Stomach (tissue), 9 donors: ENCODE measurements around the gene CDHR4. TPM values are rescaled to one million over a fixed set of nuclear protein-coding genes. Genes with fewer than 3 reads are reported as not detected.

Experiments
- DNase-seq, 2 donors: peaks; one replicate each; pipeline versions ENCODE4 v3.0.0 to v3.0.0-alpha.2; 2013 to 2019
- H3K27ac ChIP-seq, 5 donors: fragments of 200-600 bp in 4 of 5; sonication (generic) in 4 of 5; one replicate each; pipeline ENCODE4 v1.5.1; 2013 to 2019; ENCODE audit warnings: mild to moderate bottlenecking in 1 of 5, moderate library complexity in 1 of 5
- H3K27me3 ChIP-seq, 3 donors: fragments of 200-600 bp; sonication (generic); one replicate each; pipeline ENCODE4 v1.5.1; 2017 to 2019; ENCODE audit warnings: mixed run types in 1 of 3
- H3K36me3 ChIP-seq, 4 donors: fragments of 200-600 bp; sonication (generic); 1 replicate in 3 of 4; 2 replicates in 1 of 4; pipeline ENCODE4 v1.5.1; 2016 to 2019
- H3K4me1 ChIP-seq, 4 donors: fragments of 200-600 bp; sonication (generic); one replicate each; pipeline ENCODE4 v1.5.1; 2016 to 2019
- H3K4me3 ChIP-seq, 4 donors: fragments of 200-600 bp; sonication (generic) in 3 of 4; one replicate each; pipeline ENCODE4 v1.5.1; 2016 to 2019; ENCODE audit warnings: mild to moderate bottlenecking in 1 of 4
- H3K9me3 ChIP-seq, 4 donors: fragments of 200-600 bp; sonication (generic); one replicate each; pipeline ENCODE4 v1.5.1; 2016 to 2019
- EP300 ChIP-seq: sonication (generic); formaldehyde crosslinking; IDR thresholded peaks from one replicate; pipeline ENCODE4 v1.6.1; 2017; ENCODE audit warnings: antibody characterized with exemption
- POLR2A ChIP-seq, 4 donors: fragments of 450-650 bp; IDR thresholded peaks; one replicate each; pipeline ENCODE4 v1.6.1; 2016; ENCODE audit warnings: antibody characterized with exemption in 4 of 4, control low read depth in 2 of 4, mild to moderate bottlenecking in 1 of 4, moderate library complexity in 1 of 4
- POLR2AphosphoS5 ChIP-seq, 3 donors: sonication (generic); formaldehyde crosslinking; IDR thresholded peaks; one replicate each; pipeline ENCODE4 v1.6.1; 2016; ENCODE audit warnings: antibody characterized with exemption in 3 of 3
- WGBS, 5 donors: extraction: QIAGEN DNeasy Blood & Tissue Kit in 3 of 5; methylation state at CpG; one replicate each; pipeline versions ENCODE4 v1.1.5 to v1.1.7; 2013 to 2018; 5-methylcytosine and 5-hydroxymethylcytosine counted together
- intact Hi-C: fragments of 100-400 bp; cut with DNase I; formaldehyde crosslinking; loops from one replicate; pipeline ENCODE4 v1.15.1; 2023; ENCODE audit warnings: low total_unique reads
- polyA plus RNA-seq, 3 donors: library from polyadenylated mRNA; stranded (reverse); fragments of 200-250 nt; gene quantifications; one replicate each; pipeline ENCODE4 v1.2.3, GENCODE V29; 2013
- total RNA-seq, 5 donors: library from RNA; depleted of rRNA; stranded (reverse); fragments of >200 nt; gene quantifications; one replicate each; pipeline versions ENCODE4 v1.1.0 to v1.2.3, GENCODE V29; 2014 to 2016
- TF ChIP-seq, protein P1 (sequence below), 7 experiments: fragments of 450-650 bp in 4 of 7; fragments of 200-600 bp in 3 of 7; sonication (generic) in 3 of 7; IDR thresholded peaks; one replicate each; pipeline ENCODE4 v1.5.1; 2016 to 2019; ENCODE audit warnings: antibody characterized with exemption in 7 of 7, control low read depth in 2 of 7, mild to moderate bottlenecking in 1 of 7
- donor health status: healthy with polysubstance abuse.
- donor health status: Bipolar disorder and iron deficiency.
- donor health status: healthy.

CDHR4 gene
- total and polyA plus RNA-seq, 8 donors, result under 0.01 to 0.73 (median 0.18) TPM; not detected in 5

DNA sequence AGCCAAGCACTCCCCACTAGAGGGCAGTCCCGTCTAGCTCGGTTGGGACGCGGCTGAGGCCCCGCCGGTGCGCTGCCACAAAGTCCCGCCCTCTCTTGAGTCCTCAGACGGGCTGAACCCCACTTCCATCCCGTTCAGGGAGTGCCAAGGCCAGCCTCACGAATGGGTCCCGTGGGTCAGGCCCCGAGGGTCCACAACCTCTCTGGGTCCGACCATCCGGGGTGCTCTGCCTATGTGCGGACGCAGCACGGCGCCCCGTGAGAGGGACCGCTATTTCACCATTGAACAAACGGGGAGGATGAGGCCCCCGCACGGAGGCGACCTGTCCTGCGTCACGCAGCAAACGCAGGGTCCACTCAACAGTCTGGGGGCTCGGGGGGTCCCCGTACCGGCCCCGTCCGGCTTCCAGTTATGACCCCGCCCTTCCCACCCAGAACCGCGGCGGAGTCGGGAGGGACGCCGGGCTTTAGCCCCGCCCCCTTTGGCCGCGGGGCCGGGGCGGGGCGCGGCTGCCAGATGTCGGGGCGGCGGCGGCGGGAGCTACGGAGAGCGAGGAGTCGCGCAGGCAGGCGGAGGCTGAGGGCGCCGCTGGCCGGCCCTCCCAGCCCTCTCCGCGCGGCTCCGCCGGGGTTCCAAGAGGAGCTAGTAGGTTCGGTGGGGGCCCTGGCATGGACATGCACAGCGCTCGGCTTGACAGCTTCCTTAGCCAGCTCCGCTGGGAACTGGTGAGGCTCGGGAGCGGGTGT lies 3.2 kb upstream of the CDHR4 start, which contains the start of gene INKA1:
Gene INKA1 (plus strand): TSS at position 543 of the 746 bp plus-strand sequence. CDS start 132 bp downstream, at position 675.
- Histone ChIP-seq H3K4me3 (peak within 1 kb of the TSS; percentile 83 to 89 (median 86)), H3K36me3 (peaks cover 0 to 6% (median 0%) of the 10 kb centered on the region in 4 donors), H3K27ac (peak within 1 kb of the TSS; percentile 85 to 94 (median 89)), H3K4me1 (peaks cover 40 to 71% (median 57%) of the 10 kb centered on the region in 4 donors), H3K27me3 (no peaks in the 10 kb centered on the region), H3K9me3 (no peaks in the 10 kb centered on the region)
- intact Hi-C loops, result loop anchor here (2.0 kb wide), 1 partner anchor 36 kb away; no protein-coding TSS in a partner anchor
- 0 to 1% (median 0%) methylated on average over 30 to 71 of the region's 71 CpGs for WGBS, 5 donors
- DNase-seq, result peak; percentile 91 to 96
- TF ChIP-seq POLR2A (IDR thresholded peaks at IDR 0.05), result no peak
- TF ChIP-seq POLR2AphosphoS5 (IDR thresholded peaks at IDR 0.05), result peak in 1 of 3 donors; percentile 64
- TF ChIP-seq, protein P1, sequence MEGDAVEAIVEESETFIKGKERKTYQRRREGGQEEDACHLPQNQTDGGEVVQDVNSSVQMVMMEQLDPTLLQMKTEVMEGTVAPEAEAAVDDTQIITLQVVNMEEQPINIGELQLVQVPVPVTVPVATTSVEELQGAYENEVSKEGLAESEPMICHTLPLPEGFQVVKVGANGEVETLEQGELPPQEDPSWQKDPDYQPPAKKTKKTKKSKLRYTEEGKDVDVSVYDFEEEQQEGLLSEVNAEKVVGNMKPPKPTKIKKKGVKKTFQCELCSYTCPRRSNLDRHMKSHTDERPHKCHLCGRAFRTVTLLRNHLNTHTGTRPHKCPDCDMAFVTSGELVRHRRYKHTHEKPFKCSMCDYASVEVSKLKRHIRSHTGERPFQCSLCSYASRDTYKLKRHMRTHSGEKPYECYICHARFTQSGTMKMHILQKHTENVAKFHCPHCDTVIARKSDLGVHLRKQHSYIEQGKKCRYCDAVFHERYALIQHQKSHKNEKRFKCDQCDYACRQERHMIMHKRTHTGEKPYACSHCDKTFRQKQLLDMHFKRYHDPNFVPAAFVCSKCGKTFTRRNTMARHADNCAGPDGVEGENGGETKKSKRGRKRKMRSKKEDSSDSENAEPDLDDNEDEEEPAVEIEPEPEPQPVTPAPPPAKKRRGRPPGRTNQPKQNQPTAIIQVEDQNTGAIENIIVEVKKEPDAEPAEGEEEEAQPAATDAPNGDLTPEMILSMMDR (IDR thresholded peaks at IDR 0.05), result peak in 4 of 7 experiments; percentile 81 to 87 (median 84)

DNA sequence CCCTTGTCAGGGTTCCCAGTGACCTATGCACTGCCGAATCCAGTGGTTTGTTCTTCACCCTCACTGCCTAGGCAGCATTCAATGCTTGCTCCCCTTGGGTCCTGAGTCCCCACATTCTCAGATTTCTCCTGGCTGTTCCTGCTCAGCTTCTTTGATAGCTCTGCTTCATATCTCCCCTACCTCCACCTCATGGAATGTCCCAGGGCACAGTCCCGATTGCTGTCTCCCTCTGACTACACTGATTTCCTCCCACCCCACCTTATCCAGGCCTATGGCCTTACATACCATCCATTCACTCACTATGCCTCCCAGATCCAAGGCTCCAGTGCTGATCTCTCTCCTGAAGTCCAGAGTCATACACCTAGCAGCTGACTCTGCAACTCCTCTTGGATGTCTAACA lies 1.5 kb upstream of the CDHR4 start:
- DNase-seq, result no peak
- no peak overlapping the region for H3K27ac ChIP-seq
- no peaks in the 10 kb centered on the region for H3K27me3 ChIP-seq
- peaks cover 27 to 54% (median 41%) of the 10 kb centered on the region in 4 donors for H3K4me1 ChIP-seq
- intact Hi-C loops, result no loop called here
- WGBS, 5 donors, result 75 to 85% (median 77%) methylated on average over 2 of the region's 2 CpGs
- H3K4me3 ChIP-seq, result no peak overlapping the region
- TF ChIP-seq, protein P1 (IDR thresholded peaks at IDR 0.05), result no peak
- TF ChIP-seq POLR2AphosphoS5 (IDR thresholded peaks at IDR 0.05), result no peak
- no peak for TF ChIP-seq POLR2A (IDR thresholded peaks at IDR 0.05)
- TF ChIP-seq EP300, result no peak
- no peaks in the 10 kb centered on the region for H3K36me3 ChIP-seq
- no peaks in the 10 kb centered on the region for H3K9me3 ChIP-seq

DNA sequence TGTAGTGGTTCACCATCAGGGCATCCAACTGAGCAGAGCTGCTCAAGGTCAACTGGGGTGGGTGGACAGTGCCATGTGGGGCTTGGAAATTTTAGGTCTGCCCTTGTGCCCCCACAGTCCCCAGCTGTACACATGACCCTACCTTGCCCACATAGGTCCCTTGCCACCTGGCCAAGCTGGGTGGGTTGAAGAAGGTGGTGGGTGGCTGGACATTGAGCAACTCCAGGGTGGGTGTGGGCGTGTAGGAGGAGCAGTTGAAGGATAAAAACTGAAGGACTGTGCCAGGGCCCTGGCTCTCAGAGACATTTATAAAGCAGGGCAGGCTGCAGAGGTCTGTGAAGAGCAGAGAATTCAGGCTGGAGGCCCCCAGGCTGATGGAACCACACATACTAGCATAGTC lies 568 bp downstream of the CDHR4 start:
- no peak overlapping the region for H3K27ac ChIP-seq
- no peaks in the 10 kb centered on the region for H3K9me3 ChIP-seq
- DNase-seq, result no peak
- intact Hi-C loops, result no loop called here
- TF ChIP-seq POLR2A (IDR thresholded peaks at IDR 0.05) (no peak), POLR2AphosphoS5 (IDR thresholded peaks at IDR 0.05) (no peak), EP300 (no peak)
- TF ChIP-seq, protein P1 (IDR thresholded peaks at IDR 0.05), result no peak
- no peak overlapping the region for H3K4me3 ChIP-seq
- 64 to 91% (median 88%) methylated on average over 1 of the region's 1 CpG for WGBS, 5 donors
- no peaks in the 10 kb centered on the region for H3K36me3 ChIP-seq
- no peaks in the 10 kb centered on the region for H3K27me3 ChIP-seq
- peaks cover 7 to 34% (median 20%) of the 10 kb centered on the region in 4 donors for H3K4me1 ChIP-seq

DNA sequence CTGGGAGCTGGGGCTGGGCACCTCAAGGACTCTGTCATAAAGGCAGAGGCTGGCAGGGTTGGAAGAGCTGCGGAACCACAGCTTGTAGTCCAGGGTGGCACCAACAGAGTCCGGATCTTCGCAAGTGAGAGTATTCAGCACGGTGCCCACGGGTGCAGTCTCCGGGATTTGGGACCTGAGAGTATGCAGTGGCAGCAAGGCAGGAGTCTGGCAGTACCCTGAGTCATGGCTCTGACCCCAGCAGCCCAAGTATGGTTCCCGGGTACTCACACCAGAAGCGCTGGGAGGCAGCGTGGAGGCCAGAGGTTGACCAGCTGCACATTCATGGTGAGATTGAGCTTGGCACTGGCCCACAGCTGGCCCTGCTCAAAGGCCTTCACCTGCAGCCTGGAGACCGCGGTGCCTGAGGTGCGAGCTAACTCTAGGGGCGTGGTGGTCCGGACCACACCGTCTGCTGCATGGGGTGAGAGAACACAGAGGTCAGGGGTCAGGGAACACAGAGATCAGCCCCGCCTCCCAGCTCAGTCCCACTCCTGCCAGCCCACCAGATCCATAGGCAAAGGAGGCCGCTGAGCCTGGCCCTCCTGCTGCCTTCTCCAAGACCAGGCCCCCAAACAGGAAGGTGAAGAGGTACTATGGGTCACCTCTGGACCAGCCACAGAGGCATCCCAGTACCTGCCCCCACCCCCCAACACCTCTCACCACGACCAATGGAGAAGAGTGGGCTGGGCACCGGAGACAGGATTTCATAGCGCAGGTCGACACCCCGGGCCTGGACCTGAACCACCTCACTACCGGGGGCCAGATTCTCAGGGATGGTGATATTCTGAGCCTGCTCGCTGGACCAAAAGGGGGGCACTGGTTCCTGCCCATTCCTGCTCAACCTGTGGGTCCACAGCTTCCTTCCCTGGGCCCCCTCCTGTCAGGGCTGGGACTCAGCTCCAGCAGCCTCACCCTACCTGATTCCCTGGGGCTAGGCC lies 4.5 kb downstream of the CDHR4 start:
- WGBS, 5 donors, result 82 to 91% (median 85%) methylated on average over 11 to 24 of the region's 24 CpGs
- no peaks in the 10 kb centered on the region for H3K9me3 ChIP-seq
- intact Hi-C loops, result no loop called here
- H3K4me3 ChIP-seq, result no peak overlapping the region
- H3K36me3 ChIP-seq, result no peaks in the 10 kb centered on the region
- no peak for DNase-seq
- peaks cover 0 to 8% (median 0%) of the 10 kb centered on the region in 4 donors for H3K4me1 ChIP-seq
- no peaks in the 10 kb centered on the region for H3K27me3 ChIP-seq
- H3K27ac ChIP-seq, result no peak overlapping the region
- no peak for TF ChIP-seq EP300
- no peak for TF ChIP-seq POLR2AphosphoS5 (IDR thresholded peaks at IDR 0.05)
- TF ChIP-seq, protein P1 (IDR thresholded peaks at IDR 0.05), result no peak
- no peak for TF ChIP-seq POLR2A (IDR thresholded peaks at IDR 0.05)
